GM23338 (cell line): ENCODE measurements around the gene TRAF3IP1. TPM values are rescaled to one million over a fixed set of nuclear protein-coding genes. Genes with fewer than 3 reads are reported as not detected.

ENCODE experiments used
- ATAC-seq: fragments of 200-7000 bp; cut with Tn5 transposase; 3 replicates; pipeline ENCODE4 v1.9.1; 2020
- DNase-seq: peaks from one replicate; pipeline ENCODE4 v3.0.0-alpha.2; 2015; ENCODE audit warnings: low spot score
- H2AFZ ChIP-seq: fragments of 200-600 bp; sonication (generic); 2 replicates; pipeline ENCODE4 v1.8.0; 2016; ENCODE audit warnings: antibody characterized with exemption, mild to moderate bottlenecking, moderate library complexity
- H3F3A ChIP-seq: fragments of 200-600 bp; sonication (generic); replicated peaks from 2 replicates; pipeline ENCODE4 v1.8.0; 2017; ENCODE audit warnings: antibody characterized with exemption, mixed run types, low read depth
- H3K27ac ChIP-seq: fragments of 200-600 bp; sonication (generic); 2 replicates; pipeline ENCODE4 v1.6.1; 2016; ENCODE audit warnings: low read depth
- H3K27me3 ChIP-seq: fragments of 200-600 bp; sonication (generic); 2 replicates; pipeline ENCODE4 v1.8.0; 2016; ENCODE audit warnings: mild to moderate bottlenecking, mixed run types, moderate library complexity; ENCODE audit not compliant: insufficient read depth
- H3K36me3 ChIP-seq: fragments of 200-600 bp; sonication (generic); 2 replicates; pipeline ENCODE4 v1.8.0; 2016; ENCODE audit warnings: mild to moderate bottlenecking; ENCODE audit not compliant: insufficient read depth
- H3K4me1 ChIP-seq: fragments of 200-600 bp; sonication (generic); 2 replicates; pipeline ENCODE4 v1.8.0; 2016; ENCODE audit warnings: mild to moderate bottlenecking, moderate library complexity; ENCODE audit not compliant: insufficient read depth
- H3K4me2 ChIP-seq: fragments of 200-600 bp; sonication (generic); 2 replicates; pipeline ENCODE4 v1.7.1; 2017; ENCODE audit warnings: mixed run types
- H3K4me3 ChIP-seq: fragments of 200-600 bp; sonication (generic); 2 replicates; pipeline ENCODE4 v1.6.1; 2016; ENCODE audit warnings: mixed run types
- H3K79me2 ChIP-seq: fragments of 200-600 bp; sonication (generic); replicated peaks from 2 replicates; pipeline ENCODE4 v1.8.0; 2017; ENCODE audit warnings: mild to moderate bottlenecking; ENCODE audit not compliant: insufficient read depth
- H3K9me2 ChIP-seq: fragments of 200-600 bp; sonication (generic); 2 replicates; pipeline ENCODE4 v1.8.0; 2017; ENCODE audit not compliant: insufficient read depth
- H4K20me1 ChIP-seq: fragments of 200-600 bp; sonication (generic); replicated peaks from 2 replicates; pipeline ENCODE4 v1.8.0; 2017; ENCODE audit warnings: mild to moderate bottlenecking; ENCODE audit not compliant: insufficient read depth
- H3K27ac Mint-ChIP-seq: 2 replicates; pipeline ENCODE4 v1.8.0; 2020; ENCODE audit warnings: inconsistent platforms, mild to moderate bottlenecking, moderate library complexity, mixed read lengths
- H3K27me3 Mint-ChIP-seq: 3 replicates; pipeline ENCODE4 v1.8.0; 2022; ENCODE audit warnings: low read depth, mild to moderate bottlenecking, moderate library complexity, mixed read lengths, inconsistent platforms; ENCODE audit not compliant: insufficient read depth, poor library complexity
- H3K36me3 Mint-ChIP-seq: 3 replicates; pipeline ENCODE4 v1.8.0; 2021; ENCODE audit warnings: low read depth, mild to moderate bottlenecking, inconsistent platforms, moderate library complexity, mixed read lengths
- H3K4me1 Mint-ChIP-seq: 3 replicates; pipeline ENCODE4 v1.8.0; 2020; ENCODE audit warnings: mild to moderate bottlenecking, inconsistent platforms, mixed read lengths
- H3K4me3 Mint-ChIP-seq: 3 replicates; pipeline ENCODE4 v1.8.0; 2021; ENCODE audit warnings: moderate library complexity, mild to moderate bottlenecking, inconsistent platforms, mixed read lengths
- H3K9me3 Mint-ChIP-seq: 3 replicates; pipeline ENCODE4 v1.8.0; 2020; ENCODE audit warnings: moderate library complexity, mild to moderate bottlenecking, inconsistent platforms, mixed read lengths
- CTCF ChIP-seq, 2 experiments: fragments of 200-600 bp in 1 of 2; sonication (generic) in 1 of 2; conservative IDR thresholded peaks; 2 replicates each; pipeline versions ENCODE4 v1.5.1 to v1.6.1; 2016 to 2017; ENCODE audit warnings: antibody characterized with exemption in 2 of 2, low read depth in 2 of 2, mild to moderate bottlenecking in 2 of 2, moderate library complexity in 1 of 2
- EZH2 ChIP-seq: fragments of 200-600 bp; sonication (generic); IDR thresholded peaks from one replicate; pipeline ENCODE4 v1.8.0; 2017; ENCODE audit warnings: antibody characterized with exemption, mild to moderate bottlenecking, low read depth; ENCODE audit not compliant: unreplicated experiment
- JUNB ChIP-seq: IDR thresholded peaks from one replicate; pipeline ENCODE4 v1.6.1; 2016; ENCODE audit warnings: antibody characterized with exemption; ENCODE audit not compliant: unreplicated experiment
- NANOG ChIP-seq: IDR thresholded peaks from 2 replicates; pipeline ENCODE4 v1.6.1; 2016; ENCODE audit warnings: antibody characterized with exemption, borderline replicate concordance
- POLR2AphosphoS5 ChIP-seq: IDR thresholded peaks from 2 replicates; pipeline ENCODE4 v1.6.1; 2016; ENCODE audit warnings: antibody characterized with exemption, low read depth
- REST ChIP-seq: IDR thresholded peaks from one replicate; pipeline ENCODE4 v1.6.1; 2018; ENCODE audit warnings: antibody characterized with exemption; ENCODE audit not compliant: unreplicated experiment
- STAT1 ChIP-seq: IDR thresholded peaks from one replicate; pipeline ENCODE4 v1.6.1; 2016; ENCODE audit warnings: antibody characterized with exemption; ENCODE audit not compliant: unreplicated experiment
- ZNF114 ChIP-seq: fragments of 250-450 bp; sonication (Bioruptor Pico); IDR thresholded peaks from 2 replicates; pipeline ENCODE4 v1.5.0; 2020; ENCODE audit warnings: mild to moderate bottlenecking, moderate library complexity
- ZNF462 ChIP-seq: fragments of 250-450 bp; sonication (Bioruptor Pico); IDR thresholded peaks from 2 replicates; pipeline ENCODE4 v1.5.0; 2020; ENCODE audit warnings: mild to moderate bottlenecking, moderate library complexity
- polyA plus RNA-seq: library from polyadenylated mRNA; unstranded; fragments of >200 nt; fragmentation: Nextera tagmentation; extraction: Ambion mirVana; gene quantifications from 2 replicates; pipeline ENCODE4 v1.2.1, GENCODE V29; 2016
- total RNA-seq: library from RNA; depleted of rRNA; stranded (reverse); fragments of >200 nt; shearing (Covaris generic); gene quantifications from 2 replicates; pipeline ENCODE4 v1.2.3, GENCODE V29; 2014

The TRAF3IP1 gene
- total and polyA plus RNA-seq, 2 experiments from 2014 or later, result 12.5 to 20.7 TPM

GRCh38 chr2:238422940-238423339 is 102.6 kb downstream of the TRAF3IP1 start (continued):
- TF ChIP-seq REST (no peak), NANOG (no peak), ZNF114 (CRISPR knock-in tag) (no peak), POLR2AphosphoS5 (no peak), CTCF (conservative IDR thresholded peaks at IDR 0.05; ENCODE audit: low read depth in 2 of 2) (no peak), JUNB (no peak), STAT1 (no peak), EZH2 (no peak)

GRCh38 chr2:238423561-238424312 is 103.4 kb downstream of the TRAF3IP1 start:
- Mint-ChIP-seq H3K27ac (no peak overlapping the region), H3K36me3 (peaks cover 2% of the 10 kb centered on the region; the same call in 1 of the 3 replicates), H3K9me3 (peaks cover 3% of the 10 kb centered on the region; the same call in 1 of the 3 replicates), H3K4me3 (no peak overlapping the region), H3K4me1 (peaks cover 30% of the 10 kb centered on the region), H3K27me3 (no peaks in the 10 kb centered on the region)
- H4K20me1 ChIP-seq, result no peaks in the 10 kb centered on the region; the same call in 1 of the 2 replicates
- H3K27ac ChIP-seq, result no peak overlapping the region
- DNase-seq (no peak), ATAC-seq (no peak)
- H3F3A ChIP-seq, result no peaks in the 10 kb centered on the region
- peaks cover 16% of the 10 kb centered on the region for H3K79me2 ChIP-seq
- H2AFZ ChIP-seq, result no peak overlapping the region
- peaks cover 25% of the 10 kb centered on the region for H3K4me1 ChIP-seq
- no peak overlapping the region for H3K4me3 ChIP-seq
- H3K4me2 ChIP-seq, result no peak overlapping the region
- H3K36me3 ChIP-seq, result no peaks in the 10 kb centered on the region
- no peaks in the 10 kb centered on the region for H3K27me3 ChIP-seq
- H3K9me2 ChIP-seq, result no peaks in the 10 kb centered on the region
- no peak for TF ChIP-seq ZNF462 (CRISPR knock-in tag)
- TF ChIP-seq REST, result no peak
- no peak for TF ChIP-seq NANOG
- no peak for TF ChIP-seq ZNF114 (CRISPR knock-in tag)
